Measurements from ENCODE around the gene TMPRSS15.

TMPRSS15 gene

DNA sequence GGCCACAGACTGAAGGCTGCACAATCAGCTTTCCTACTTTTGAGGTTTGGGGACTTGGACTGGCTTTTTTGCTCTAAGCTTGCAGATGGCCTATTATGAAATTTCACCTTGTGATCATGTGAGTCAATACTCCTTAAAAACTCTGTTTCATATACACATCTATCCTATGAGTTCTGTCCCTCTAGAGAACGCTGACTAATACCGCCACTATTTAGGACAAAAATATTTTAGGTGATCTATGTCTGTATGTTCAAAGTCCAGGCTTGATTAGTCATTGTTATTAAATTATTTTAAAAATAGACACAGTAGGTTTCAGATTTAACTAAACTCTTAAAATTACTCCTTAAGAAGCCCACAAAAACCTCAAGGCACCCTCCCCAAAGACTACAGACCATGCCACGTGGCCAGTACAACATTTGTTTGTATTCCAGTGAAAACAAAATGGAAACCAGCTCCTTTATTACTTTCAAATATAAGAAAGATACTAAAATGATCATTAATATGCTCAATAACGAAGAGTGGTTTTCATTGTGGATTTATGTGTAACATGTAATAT is 63.1 kb downstream of the TMPRSS15 start:
- DNase-seq: no peak

DNA sequence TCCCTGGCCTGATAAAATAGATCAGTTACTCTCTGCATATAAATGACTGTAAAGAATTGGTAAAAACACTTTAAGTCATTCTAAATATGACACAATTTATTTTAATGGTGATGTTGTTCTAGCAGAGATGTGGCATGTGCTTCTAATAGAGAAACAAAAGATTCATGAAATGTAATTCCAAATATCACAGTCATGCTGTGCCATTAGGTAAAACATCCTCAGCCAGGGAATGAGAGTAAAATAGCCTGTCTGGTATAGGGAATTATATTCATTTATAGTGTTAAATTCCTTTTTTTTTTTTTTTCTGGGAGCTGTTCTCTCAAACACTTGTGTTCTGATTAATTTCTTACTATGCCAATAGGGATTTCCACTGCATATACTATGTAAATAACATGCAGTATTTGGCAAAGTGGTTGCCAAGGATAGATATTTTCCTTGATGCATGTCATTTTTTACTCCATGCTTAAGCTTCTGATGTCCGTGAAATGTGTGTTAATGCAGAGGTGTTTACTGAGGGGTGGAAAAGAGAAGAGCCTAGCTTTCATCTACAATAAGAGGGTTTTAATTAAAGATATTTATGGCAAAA is 67.8 kb downstream of the TMPRSS15 start:
- no peak for DNase-seq

DNA sequence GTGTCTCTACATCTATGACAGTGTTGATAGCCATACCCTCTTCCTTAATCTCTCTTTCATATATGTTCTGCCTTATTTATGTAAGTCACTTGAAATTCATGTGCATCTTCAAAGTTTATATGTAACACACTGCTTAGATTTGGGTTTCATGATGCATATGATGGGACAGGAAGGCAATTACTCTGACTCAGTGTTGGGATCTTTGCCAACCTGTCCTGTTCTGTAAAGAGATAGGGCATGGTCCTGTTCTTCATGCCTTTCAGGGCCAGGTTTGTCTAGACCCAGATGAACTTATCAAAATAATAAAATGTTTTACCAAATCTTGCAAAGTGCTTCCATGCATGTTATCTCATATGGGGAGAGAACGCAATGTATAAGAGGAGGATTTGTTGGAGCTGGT is 69.5 kb downstream of the TMPRSS15 start:
- no peak for DNase-seq

DNA sequence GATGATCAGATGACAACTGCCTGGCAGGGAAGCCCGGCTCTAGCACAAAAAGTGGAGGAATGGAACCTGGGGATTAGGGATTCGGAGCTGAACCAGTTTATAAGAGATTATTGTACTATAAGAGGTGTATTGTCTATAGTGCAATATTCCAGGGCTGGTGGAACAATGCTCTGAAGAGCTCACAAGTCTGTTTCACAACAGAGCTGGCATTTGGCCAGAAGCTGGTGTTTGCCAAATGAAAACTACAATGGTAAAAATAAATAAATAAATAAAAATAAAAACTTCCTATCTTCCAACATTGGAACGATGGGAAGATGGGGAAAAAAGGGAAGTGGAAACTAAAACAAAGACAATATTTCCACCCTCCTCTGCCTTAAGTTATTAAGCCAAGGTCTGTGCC is 85.4 kb downstream of the TMPRSS15 start:
- DNase-seq: no peak

DNA sequence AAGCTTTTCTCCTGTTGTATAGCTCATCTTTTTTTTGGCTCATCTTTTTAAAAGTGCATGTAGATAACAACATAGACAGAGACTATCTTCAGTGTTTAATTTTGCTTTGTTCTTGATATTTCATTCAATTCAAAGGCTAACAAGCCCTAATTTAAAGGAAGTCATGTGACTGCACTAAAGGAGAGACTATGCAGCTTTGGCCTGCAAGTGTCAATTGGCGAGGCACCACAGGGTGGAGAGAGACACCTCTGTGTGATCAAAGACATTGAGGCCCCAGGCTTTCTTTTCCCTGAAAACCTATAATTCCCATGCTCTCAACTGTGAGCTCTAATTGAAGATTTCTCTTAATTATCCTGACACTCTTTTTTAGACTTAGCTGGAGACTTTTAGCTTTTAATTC is 105.4 kb downstream of the TMPRSS15 start:
- DNase-seq: peak in 1 of 2 experiments; percentile 18

DNA sequence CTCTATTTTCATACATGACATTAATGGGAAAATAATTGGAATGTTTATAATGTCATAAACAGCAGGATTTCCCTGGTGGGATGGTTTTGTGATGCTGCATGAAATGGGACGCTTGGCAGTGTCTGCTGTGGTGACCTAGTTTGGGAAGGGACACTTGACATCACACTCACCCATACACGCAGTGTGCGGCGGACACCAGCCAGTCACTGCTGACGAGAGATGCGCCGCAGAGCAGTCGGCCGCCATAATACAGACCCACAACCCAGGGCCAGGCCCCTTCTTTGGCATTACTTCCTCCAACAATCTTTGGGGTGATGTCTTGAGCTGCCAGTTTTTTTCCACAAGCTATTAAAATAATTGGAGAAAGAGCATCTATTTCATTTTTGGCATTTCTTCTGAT is 109.5 kb downstream of the TMPRSS15 start:
- DNase-seq: no peak

DNA sequence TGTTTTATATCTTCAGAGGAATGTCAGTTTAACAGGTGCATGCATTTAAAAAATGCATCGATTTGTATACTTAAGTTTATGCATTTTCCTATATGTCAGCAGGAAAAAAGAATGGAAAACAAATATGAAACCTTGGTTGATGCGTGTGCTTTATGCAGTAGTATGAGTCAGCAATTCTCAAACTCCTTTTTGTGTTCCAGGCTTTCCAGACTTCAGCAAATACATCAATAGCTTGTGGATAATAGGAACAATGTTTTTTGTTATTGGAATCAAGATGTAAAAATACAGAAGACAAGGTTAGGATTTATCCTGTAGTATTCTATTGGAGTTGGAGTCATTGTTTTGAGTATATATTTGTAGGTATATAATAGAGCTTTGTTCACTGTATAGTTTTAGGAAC is 113.7 kb downstream of the TMPRSS15 start:
- no peak for DNase-seq

DNA sequence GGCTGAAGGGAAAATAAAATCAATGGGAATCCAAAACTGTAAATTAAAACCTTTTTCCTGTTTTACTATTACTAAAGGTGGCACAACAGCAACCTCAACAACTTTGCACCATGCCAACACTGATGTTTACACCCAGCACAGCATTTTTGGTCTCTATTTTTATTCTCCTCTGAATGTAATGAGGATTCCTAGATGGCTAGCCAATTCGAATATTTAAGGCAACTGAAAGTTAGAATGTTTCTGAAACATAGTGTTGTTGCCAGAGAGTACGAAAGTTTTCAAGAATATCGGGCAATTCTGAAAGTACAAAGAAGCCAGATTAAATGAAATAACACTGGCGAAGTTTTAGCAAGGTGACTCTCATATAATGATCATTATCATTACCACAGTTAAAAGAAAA is 118.2 kb downstream of the TMPRSS15 start:
- no peak for DNase-seq

DNA sequence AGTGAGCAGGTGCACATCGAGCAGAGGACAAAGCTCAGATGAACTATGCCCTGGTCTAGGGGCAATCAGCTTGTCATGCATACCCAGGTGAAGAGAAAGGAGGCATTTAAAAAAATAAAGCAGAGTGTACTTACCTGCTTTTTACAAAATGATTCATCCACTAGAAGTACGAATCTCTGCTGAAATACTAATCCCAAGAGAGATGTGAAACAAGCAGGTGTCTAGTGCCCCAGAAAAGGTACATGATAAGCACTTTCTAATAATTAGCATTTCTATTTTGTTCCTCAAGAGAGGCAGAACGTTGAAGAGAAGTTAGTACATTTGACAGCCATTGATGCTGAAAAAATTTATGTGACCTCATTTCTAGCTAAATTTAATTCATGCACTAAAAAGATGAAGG is 127.8 kb downstream of the TMPRSS15 start:
- no peak for DNase-seq

DNA sequence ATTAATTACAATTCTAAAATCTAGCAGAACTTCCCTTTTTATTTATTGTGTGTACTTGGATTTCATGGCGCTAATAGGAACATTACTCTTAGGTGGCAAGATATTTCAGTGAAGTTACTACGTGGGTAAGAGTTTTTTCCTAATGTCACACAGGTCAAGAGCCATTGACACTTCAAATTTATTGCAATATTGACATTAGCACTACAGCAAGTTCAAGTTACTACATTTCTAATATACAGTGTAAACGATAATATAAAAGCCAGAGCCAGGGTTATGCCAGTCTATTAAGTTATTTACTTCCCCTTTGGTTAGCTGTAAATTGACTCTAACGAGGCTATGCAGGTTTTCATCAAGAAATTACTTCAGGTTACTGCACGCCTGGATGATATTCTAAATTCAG is 129.2 kb downstream of the TMPRSS15 start:
- no peak for DNase-seq

DNA sequence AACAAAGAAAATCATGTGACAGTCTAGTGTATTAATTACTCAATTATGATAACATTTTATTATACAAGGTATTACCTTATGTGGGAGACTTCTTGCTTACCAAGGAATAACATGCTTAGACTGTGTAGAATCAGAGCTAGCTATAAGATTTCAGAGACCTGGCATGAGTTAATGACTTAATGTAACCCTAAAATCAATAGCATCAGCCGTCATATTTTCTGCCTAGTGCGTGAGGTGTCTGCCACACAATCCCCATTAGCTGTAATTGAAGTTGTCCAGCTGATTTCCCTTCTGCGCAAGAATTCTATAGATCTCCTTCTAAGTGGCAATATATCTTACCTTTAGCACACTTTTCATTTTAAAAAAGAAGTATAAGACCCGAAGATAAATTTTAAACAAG is 130.2 kb downstream of the TMPRSS15 start:
- DNase-seq: no peak

DNA sequence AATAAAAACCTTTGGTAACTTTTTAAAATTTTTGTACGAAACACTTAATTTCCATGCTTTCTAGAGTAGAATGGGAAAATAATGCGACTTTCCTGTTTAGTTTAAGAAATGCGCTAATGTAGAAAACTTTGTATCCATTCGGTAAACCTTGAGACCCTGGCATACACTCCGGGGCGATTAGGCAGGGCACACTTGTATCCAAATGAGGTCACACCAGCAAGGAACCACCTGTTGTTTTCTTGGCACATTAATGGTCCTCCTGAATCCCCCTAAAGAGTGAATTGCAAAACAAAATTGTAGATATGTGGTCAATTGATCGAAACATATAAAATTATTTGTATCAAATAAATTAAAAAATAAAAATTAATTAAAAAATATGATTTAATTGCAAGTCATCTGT is 133.7 kb downstream of the TMPRSS15 start:
- DNase-seq: no peak

DNA sequence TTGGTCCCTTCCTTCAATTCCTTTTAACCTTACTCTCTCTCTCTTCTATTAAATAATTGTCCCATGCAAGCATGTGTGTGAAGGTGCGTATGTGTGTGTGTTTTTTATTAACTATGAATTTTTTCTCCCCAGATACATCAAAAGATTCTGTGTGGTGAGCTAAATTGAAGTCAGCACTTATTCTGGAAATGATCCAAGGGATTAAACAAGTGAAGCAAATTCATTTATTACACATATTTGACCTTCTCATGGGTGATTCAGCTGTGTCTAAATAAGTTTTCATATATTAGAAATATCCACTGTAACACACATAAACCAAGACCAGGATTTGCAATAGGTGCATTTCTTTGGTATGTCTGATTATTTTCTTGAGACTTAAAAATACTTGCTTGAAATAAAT is 134.7 kb downstream of the TMPRSS15 start:
- DNase-seq: no peak

DNA sequence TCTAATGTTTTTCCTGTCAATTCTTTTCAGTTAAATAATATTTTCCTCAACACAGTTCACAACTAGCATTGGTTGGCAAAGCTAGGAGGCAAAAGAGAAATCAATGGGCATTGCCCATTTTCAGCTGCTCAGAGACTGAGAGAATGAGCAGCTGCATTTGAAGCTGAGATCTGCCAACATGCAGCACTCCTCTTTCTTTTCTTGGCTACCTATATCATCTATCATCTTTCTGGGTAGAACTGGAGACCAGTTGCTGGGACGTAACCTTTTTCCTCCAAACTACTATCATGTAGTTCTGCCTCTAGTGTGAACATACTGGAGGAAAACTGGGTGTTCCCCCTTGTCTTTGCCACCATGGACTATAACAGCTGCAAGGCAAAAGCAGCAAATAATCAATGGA is 136.1 kb downstream of the TMPRSS15 start:
- no peak for DNase-seq

DNA sequence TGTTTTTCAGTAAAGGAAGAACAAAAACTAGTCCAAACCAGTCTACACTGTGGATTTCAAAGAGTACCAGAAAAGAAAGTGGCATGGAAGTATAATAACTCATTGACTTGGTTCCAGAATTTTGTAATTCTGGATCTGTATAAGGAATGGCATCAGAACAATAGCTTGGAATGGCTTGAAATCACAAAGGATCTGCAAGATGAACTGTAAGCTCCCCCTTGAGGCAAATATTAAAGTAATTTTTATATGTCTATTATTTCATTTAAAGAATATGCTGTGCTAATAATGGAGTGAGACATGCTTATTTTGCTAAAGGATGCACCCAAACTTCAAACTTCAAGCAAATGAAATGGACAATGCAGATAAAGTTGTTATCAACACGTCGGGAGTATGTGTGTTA is 137.6 kb downstream of the TMPRSS15 start:
- DNase-seq: no peak

DNA sequence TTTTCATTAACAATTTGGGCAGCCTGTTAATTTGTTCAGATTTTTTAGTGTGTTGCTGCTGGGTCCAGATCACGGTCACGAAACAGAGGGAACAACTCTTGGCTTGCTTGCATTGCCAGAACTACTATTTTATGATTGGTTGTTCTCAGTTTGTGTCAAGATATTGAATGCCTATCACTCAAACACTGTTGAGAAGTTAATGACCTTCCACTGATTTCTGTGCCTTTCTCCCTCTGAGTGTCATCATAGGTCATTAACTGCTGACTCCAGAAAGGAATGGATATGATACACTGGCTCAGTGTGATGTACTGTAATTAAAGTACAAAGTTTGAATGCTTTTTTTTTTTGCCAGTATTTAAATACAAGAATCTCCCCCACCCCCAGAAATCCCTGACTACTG is 149.8 kb downstream of the TMPRSS15 start:
- DNase-seq: no peak

DNA sequence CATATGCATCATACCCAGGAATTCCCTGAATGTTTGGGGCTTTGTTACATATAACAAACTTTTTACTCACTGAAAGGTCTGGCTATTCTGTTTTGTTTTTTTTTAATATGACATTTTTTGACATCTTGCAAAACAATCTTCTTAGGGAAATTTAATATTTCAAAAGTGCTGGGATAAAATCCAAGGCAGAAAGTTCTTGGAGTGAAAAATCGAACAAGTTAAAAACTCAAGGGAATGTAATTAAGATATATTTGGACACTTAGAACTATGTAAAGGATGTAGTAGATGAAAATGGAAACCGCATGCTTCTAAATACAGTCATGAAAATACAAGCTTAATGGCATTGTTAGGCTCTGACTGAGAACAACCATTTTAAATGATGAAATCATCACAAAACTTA is 150.4 kb downstream of the TMPRSS15 start:
- DNase-seq: no peak

DNA sequence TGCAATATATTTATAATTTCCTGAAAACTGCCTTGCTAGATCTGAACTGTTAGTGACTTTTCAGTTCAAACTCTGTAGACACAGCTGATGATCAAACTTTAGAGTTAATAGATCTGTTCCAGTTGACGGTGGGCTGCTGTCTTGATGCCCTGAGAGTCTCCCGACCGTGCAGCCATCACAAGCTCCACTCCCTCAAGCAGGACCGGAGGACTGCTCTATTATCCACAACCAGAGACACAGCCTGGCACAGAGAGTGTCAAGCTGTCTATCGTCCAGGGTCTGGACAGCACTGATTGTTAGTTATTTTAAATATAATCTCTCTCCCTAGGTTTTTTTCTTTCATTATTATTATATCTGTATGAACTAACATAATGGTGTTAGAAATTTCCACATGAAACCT is 150.9 kb downstream of the TMPRSS15 start:
- DNase-seq: no peak

DNA sequence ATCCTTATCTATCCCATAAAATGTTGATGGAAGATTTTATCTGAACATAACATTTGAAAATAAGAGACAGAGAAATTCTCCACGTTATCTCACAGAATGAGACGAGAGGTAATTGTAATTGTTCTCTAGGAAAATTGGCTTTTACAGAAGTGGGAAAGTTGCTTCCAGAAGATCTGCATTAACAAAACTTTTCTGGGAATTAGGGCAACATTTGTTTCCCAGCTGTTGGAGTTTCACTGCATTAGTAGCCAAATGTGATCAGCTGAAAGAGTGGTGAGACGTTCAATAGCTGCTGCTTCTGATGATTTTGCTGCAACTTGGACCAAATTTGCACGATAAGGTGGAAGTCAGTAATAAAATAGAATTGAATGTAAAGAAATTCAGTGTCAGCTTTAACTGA is 151.3 kb downstream of the TMPRSS15 start:
- DNase-seq: no peak

DNA sequence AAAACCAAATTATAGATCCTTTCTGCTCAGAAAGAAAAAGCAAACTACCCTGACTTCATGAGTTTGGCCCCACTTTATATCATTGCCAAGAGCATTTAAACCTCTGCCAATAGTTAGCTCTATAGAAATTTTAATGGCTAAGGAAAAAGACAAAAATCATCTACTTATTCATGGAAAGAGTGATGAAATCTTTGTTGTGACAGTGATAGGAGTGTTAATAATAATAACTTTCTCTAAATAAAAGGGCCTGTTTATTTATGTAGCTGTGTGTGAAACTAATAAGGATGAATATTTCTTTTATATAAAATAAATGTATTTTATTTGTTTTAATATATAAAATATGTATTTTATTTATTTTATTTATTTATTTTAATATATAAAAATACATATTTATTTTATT is 152.5 kb downstream of the TMPRSS15 start:
- no peak for DNase-seq

DNA sequence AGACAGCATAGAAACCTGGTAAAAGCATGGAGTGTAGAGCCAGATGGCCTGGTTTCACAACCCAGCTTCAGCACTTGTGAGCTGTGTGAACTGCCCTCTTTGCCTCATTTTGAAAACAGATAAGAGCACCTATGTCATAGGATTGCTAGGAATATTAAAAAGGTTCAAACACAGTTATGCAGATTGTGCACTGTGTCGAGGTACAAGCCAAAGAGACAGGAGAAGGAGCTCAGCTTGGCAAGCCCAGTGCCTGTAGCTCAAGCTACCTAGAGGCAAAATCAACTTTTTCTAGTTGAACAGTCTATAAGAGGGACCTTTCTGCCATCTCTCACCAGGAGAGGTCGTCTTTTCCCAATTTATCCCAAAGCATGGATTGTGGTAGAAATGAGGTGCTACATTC is 153.9 kb downstream of the TMPRSS15 start:
- DNase-seq: no peak

DNA sequence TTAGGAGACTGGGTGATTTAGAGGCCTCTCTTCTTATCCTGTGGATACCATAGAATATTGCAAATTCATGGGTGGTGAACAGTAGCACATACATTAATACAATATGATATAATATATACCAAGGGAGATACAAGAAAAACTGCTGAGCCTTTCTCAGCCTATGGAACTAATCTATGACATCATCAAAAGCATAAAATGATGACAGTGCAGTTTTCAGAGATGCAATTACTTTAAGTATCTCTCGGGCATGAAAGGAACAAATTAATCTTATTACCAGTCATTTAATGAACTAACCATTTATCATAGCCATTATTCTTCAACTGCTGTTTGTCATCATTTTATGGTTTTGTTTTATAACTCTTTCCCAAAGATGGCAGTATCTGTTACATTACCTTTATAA is 155.4 kb downstream of the TMPRSS15 start:
- DNase-seq: no peak

DNA sequence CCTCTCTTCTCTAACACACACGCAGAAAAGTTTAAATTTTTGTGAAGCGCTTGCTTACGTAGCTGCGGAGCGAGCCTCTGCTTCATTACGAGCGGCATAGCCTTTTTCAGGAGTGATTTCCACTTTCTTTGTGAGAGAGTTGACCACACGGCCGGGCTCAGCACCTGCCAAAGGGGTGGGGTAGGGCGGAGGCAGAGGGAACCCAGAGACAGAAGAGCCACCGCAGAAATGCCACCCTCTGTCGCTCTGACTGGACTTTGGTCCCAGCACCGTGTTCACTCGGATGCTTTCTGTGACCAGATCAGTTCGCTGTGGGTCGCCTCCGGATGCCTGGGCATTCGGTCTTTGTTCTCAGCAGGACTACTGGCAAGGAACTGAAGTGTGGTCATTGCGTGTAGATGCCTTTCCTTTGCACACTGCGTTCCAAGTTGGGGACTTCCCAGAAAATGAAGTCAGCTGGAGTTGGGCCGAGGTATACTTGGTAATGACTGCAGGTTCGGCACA is 158.1 kb downstream of the TMPRSS15 start:
- peak; percentile 44 to 45 for DNase-seq

DNA sequence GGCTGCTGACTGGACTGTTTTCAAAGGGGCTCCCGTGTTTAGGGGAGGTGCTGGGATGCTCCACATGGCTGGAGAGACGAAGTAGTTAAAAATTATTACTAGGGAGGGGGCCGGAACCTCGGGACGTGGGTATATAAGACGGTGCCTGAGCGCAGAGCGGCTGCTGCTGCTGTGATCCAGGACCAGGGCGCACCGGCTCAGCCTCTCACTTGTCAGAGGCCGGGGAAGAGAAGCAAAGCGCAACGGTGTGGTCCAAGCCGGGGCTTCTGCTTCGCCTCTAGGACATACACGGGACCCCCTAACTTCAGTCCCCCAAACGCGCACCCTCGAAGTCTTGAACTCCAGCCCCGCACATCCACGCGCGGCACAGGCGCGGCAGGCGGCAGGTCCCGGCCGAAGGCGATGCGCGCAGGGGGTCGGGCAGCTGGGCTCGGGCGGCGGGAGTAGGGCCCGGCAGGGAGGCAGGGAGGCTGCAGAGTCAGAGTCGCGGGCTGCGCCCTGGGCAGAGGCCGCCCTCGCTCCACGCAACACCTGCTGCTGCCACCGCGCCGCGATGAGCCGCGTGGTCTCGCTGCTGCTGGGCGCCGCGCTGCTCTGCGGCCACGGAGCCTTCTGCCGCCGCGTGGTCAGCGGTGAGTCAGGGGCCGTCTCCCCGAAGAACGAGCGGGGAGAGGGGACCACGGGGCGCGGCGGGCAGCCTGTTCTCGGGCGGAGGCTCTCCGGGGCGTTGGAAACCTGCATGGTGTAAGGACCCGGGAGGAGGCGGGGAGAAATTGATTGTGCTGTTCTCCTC is 158.7 kb downstream of the TMPRSS15 start, which contains the start of gene CHODL:
Gene CHODL (plus strand): TSS at position 163 of the 793 bp plus-strand sequence. CDS start 391 bp downstream, at position 554.
- peak; percentile 30 for DNase-seq
